GM23338 (cell line): ENCODE measurements around the gene JCHAIN. TPM values are rescaled to one million over a fixed set of nuclear protein-coding genes. Genes with fewer than 3 reads are reported as not detected.

ENCODE experiments used
- ATAC-seq: fragments of 200-7000 bp; cut with Tn5 transposase; 3 replicates; pipeline ENCODE4 v1.9.1; 2020
- DNase-seq: peaks from one replicate; pipeline ENCODE4 v3.0.0-alpha.2; 2015; ENCODE audit warnings: low spot score
- H2AFZ ChIP-seq: fragments of 200-600 bp; sonication (generic); 2 replicates; pipeline ENCODE4 v1.8.0; 2016; ENCODE audit warnings: antibody characterized with exemption, mild to moderate bottlenecking, moderate library complexity
- H3F3A ChIP-seq: fragments of 200-600 bp; sonication (generic); replicated peaks from 2 replicates; pipeline ENCODE4 v1.8.0; 2017; ENCODE audit warnings: antibody characterized with exemption, mixed run types, low read depth
- H3K27ac ChIP-seq: fragments of 200-600 bp; sonication (generic); 2 replicates; pipeline ENCODE4 v1.6.1; 2016; ENCODE audit warnings: low read depth
- H3K27me3 ChIP-seq: fragments of 200-600 bp; sonication (generic); 2 replicates; pipeline ENCODE4 v1.8.0; 2016; ENCODE audit warnings: mild to moderate bottlenecking, mixed run types, moderate library complexity; ENCODE audit not compliant: insufficient read depth
- H3K36me3 ChIP-seq: fragments of 200-600 bp; sonication (generic); 2 replicates; pipeline ENCODE4 v1.8.0; 2016; ENCODE audit warnings: mild to moderate bottlenecking; ENCODE audit not compliant: insufficient read depth
- H3K4me1 ChIP-seq: fragments of 200-600 bp; sonication (generic); 2 replicates; pipeline ENCODE4 v1.8.0; 2016; ENCODE audit warnings: mild to moderate bottlenecking, moderate library complexity; ENCODE audit not compliant: insufficient read depth
- H3K4me2 ChIP-seq: fragments of 200-600 bp; sonication (generic); 2 replicates; pipeline ENCODE4 v1.7.1; 2017; ENCODE audit warnings: mixed run types
- H3K4me3 ChIP-seq: fragments of 200-600 bp; sonication (generic); 2 replicates; pipeline ENCODE4 v1.6.1; 2016; ENCODE audit warnings: mixed run types
- H3K79me2 ChIP-seq: fragments of 200-600 bp; sonication (generic); replicated peaks from 2 replicates; pipeline ENCODE4 v1.8.0; 2017; ENCODE audit warnings: mild to moderate bottlenecking; ENCODE audit not compliant: insufficient read depth
- H3K9me2 ChIP-seq: fragments of 200-600 bp; sonication (generic); 2 replicates; pipeline ENCODE4 v1.8.0; 2017; ENCODE audit not compliant: insufficient read depth
- H4K20me1 ChIP-seq: fragments of 200-600 bp; sonication (generic); replicated peaks from 2 replicates; pipeline ENCODE4 v1.8.0; 2017; ENCODE audit warnings: mild to moderate bottlenecking; ENCODE audit not compliant: insufficient read depth
- H3K27ac Mint-ChIP-seq: 2 replicates; pipeline ENCODE4 v1.8.0; 2020; ENCODE audit warnings: inconsistent platforms, mild to moderate bottlenecking, moderate library complexity, mixed read lengths
- H3K27me3 Mint-ChIP-seq: 3 replicates; pipeline ENCODE4 v1.8.0; 2022; ENCODE audit warnings: low read depth, mild to moderate bottlenecking, moderate library complexity, mixed read lengths, inconsistent platforms; ENCODE audit not compliant: insufficient read depth, poor library complexity
- H3K36me3 Mint-ChIP-seq: 3 replicates; pipeline ENCODE4 v1.8.0; 2021; ENCODE audit warnings: low read depth, mild to moderate bottlenecking, inconsistent platforms, moderate library complexity, mixed read lengths
- H3K4me1 Mint-ChIP-seq: 3 replicates; pipeline ENCODE4 v1.8.0; 2020; ENCODE audit warnings: mild to moderate bottlenecking, inconsistent platforms, mixed read lengths
- H3K4me3 Mint-ChIP-seq: 3 replicates; pipeline ENCODE4 v1.8.0; 2021; ENCODE audit warnings: moderate library complexity, mild to moderate bottlenecking, inconsistent platforms, mixed read lengths
- H3K9me3 Mint-ChIP-seq: 3 replicates; pipeline ENCODE4 v1.8.0; 2020; ENCODE audit warnings: moderate library complexity, mild to moderate bottlenecking, inconsistent platforms, mixed read lengths
- CREB1 ChIP-seq: fragments of 250-450 bp; sonication (Bioruptor Pico); IDR thresholded peaks from 2 replicates; pipeline ENCODE4 v1.5.0; 2020; ENCODE audit warnings: low read depth, mild to moderate bottlenecking, moderate library complexity
- CTCF ChIP-seq, 2 experiments: fragments of 200-600 bp in 1 of 2; sonication (generic) in 1 of 2; conservative IDR thresholded peaks; 2 replicates each; pipeline versions ENCODE4 v1.5.1 to v1.6.1; 2016 to 2017; ENCODE audit warnings: antibody characterized with exemption in 2 of 2, low read depth in 2 of 2, mild to moderate bottlenecking in 2 of 2, moderate library complexity in 1 of 2
- ETS1 ChIP-seq: IDR thresholded peaks from 2 replicates; pipeline ENCODE4 v1.6.1; 2016; ENCODE audit warnings: antibody characterized with exemption
- EZH2 ChIP-seq: fragments of 200-600 bp; sonication (generic); IDR thresholded peaks from one replicate; pipeline ENCODE4 v1.8.0; 2017; ENCODE audit warnings: antibody characterized with exemption, mild to moderate bottlenecking, low read depth; ENCODE audit not compliant: unreplicated experiment
- EZH2phosphoT487 ChIP-seq: fragments of 200-600 bp; sonication (generic); IDR thresholded peaks from one replicate; pipeline ENCODE4 v1.8.1; 2018; ENCODE audit warnings: antibody characterized with exemption; ENCODE audit not compliant: unreplicated experiment
- JUNB ChIP-seq: IDR thresholded peaks from one replicate; pipeline ENCODE4 v1.6.1; 2016; ENCODE audit warnings: antibody characterized with exemption; ENCODE audit not compliant: unreplicated experiment
- NANOG ChIP-seq: IDR thresholded peaks from 2 replicates; pipeline ENCODE4 v1.6.1; 2016; ENCODE audit warnings: antibody characterized with exemption, borderline replicate concordance
- POLR2AphosphoS5 ChIP-seq: IDR thresholded peaks from 2 replicates; pipeline ENCODE4 v1.6.1; 2016; ENCODE audit warnings: antibody characterized with exemption, low read depth
- REST ChIP-seq: IDR thresholded peaks from one replicate; pipeline ENCODE4 v1.6.1; 2018; ENCODE audit warnings: antibody characterized with exemption; ENCODE audit not compliant: unreplicated experiment
- STAT1 ChIP-seq: IDR thresholded peaks from one replicate; pipeline ENCODE4 v1.6.1; 2016; ENCODE audit warnings: antibody characterized with exemption; ENCODE audit not compliant: unreplicated experiment
- ZNF114 ChIP-seq: fragments of 250-450 bp; sonication (Bioruptor Pico); IDR thresholded peaks from 2 replicates; pipeline ENCODE4 v1.5.0; 2020; ENCODE audit warnings: mild to moderate bottlenecking, moderate library complexity
- ZNF331 ChIP-seq: fragments of 250-450 bp; sonication (Bioruptor Pico); IDR thresholded peaks from 2 replicates; pipeline ENCODE4 v1.5.0; 2020; ENCODE audit warnings: low read depth, mild to moderate bottlenecking, moderate library complexity
- ZNF462 ChIP-seq: fragments of 250-450 bp; sonication (Bioruptor Pico); IDR thresholded peaks from 2 replicates; pipeline ENCODE4 v1.5.0; 2020; ENCODE audit warnings: mild to moderate bottlenecking, moderate library complexity
- polyA plus RNA-seq: library from polyadenylated mRNA; unstranded; fragments of >200 nt; fragmentation: Nextera tagmentation; extraction: Ambion mirVana; gene quantifications from 2 replicates; pipeline ENCODE4 v1.2.1, GENCODE V29; 2016
- total RNA-seq: library from RNA; depleted of rRNA; stranded (reverse); fragments of >200 nt; shearing (Covaris generic); gene quantifications from 2 replicates; pipeline ENCODE4 v1.2.3, GENCODE V29; 2014

Gene JCHAIN
- total and polyA plus RNA-seq, 2 experiments from 2014 or later = 0.23 TPM; not detected in 1

GRCh38 chr4:70629469-70630090 lies 36.7 kb downstream of the JCHAIN start:
- H3K36me3 Mint-ChIP-seq = no peaks in the 10 kb centered on the region
- no peaks in the 10 kb centered on the region for H3K36me3 ChIP-seq
- no peak overlapping the region for H3K4me3 Mint-ChIP-seq
- no peak for ATAC-seq
- no peaks in the 10 kb centered on the region for H3K79me2 ChIP-seq
- no peak overlapping the region for H2AFZ ChIP-seq
- H3K27ac Mint-ChIP-seq = no peak overlapping the region
- no peaks in the 10 kb centered on the region for H3F3A ChIP-seq
- H3K27me3 ChIP-seq = no peaks in the 10 kb centered on the region
- H3K27me3 Mint-ChIP-seq = peaks cover 3% of the 10 kb centered on the region
- no peaks in the 10 kb centered on the region for H4K20me1 ChIP-seq
- H3K27ac ChIP-seq = no peak overlapping the region
- H3K9me3 Mint-ChIP-seq = no peaks in the 10 kb centered on the region
- H3K4me2 ChIP-seq = no peak overlapping the region
- no peaks in the 10 kb centered on the region for H3K4me1 ChIP-seq
- no peaks in the 10 kb centered on the region for H3K9me2 ChIP-seq
- no peak for DNase-seq
- no peak for TF ChIP-seq STAT1
- no peak for TF ChIP-seq REST
- no peak for TF ChIP-seq CREB1 (CRISPR knock-in tag)
- TF ChIP-seq NANOG = no peak
- TF ChIP-seq EZH2phosphoT487 = no peak
- TF ChIP-seq CTCF (conservative IDR thresholded peaks at IDR 0.05; ENCODE audit: low read depth in 2 of 2) = no peak
- no peak for TF ChIP-seq ZNF331 (CRISPR knock-in tag)
- no peak for TF ChIP-seq EZH2
- TF ChIP-seq JUNB = no peak
- TF ChIP-seq POLR2AphosphoS5 = no peak
- TF ChIP-seq ZNF114 = no peak
- TF ChIP-seq ETS1 = no peak
- no peak for TF ChIP-seq ZNF462 (CRISPR knock-in tag)
- no peak overlapping the region for H3K4me3 ChIP-seq
- no peaks in the 10 kb centered on the region for H3K4me1 Mint-ChIP-seq
